Stimulated activated effector memory CD8-positive, alpha-beta T cell treated with anti-CD3 and anti-CD28 coated beads, Interleukin-12 subunit alpha, Interleukin-12 subunit beta, amount 100 ng/mL, for 72 hours (primary cell): ENCODE results near the gene CEP250.
"Not testable (repeated sequence)": the region's sequence is repeated elsewhere in the genome, so short reads cannot be mapped to it uniquely, and the experiment has no call there.

Source experiments
- ATAC-seq: fragments of 150-1000 bp; cut with Tn5 transposase; 2 replicates; pipeline ENCODE4 v1.10.0; 2021
- DNase-seq, 2 donors: peaks; one replicate each; pipeline ENCODE4 v3.0.0; 2021 to 2022; ENCODE audit warnings: low spot score in 2 of 2
- H3K27ac Mint-ChIP-seq: one replicate; pipeline ENCODE4 v1.8.0; 2022; ENCODE audit warnings: mild to moderate bottlenecking, mixed read lengths
- H3K36me3 Mint-ChIP-seq: one replicate; pipeline ENCODE4 v1.8.0; 2022; ENCODE audit warnings: mild to moderate bottlenecking, mixed read lengths
- H3K4me1 Mint-ChIP-seq: one replicate; pipeline ENCODE4 v1.8.0; 2022; ENCODE audit warnings: mixed read lengths
- H3K4me3 Mint-ChIP-seq: one replicate; pipeline ENCODE4 v1.8.0; 2022; ENCODE audit warnings: mild to moderate bottlenecking, mixed read lengths
- H3K9me3 Mint-ChIP-seq: one replicate; pipeline ENCODE4 v1.8.0; 2022; ENCODE audit warnings: mixed read lengths

The CEP250 gene

DNA sequence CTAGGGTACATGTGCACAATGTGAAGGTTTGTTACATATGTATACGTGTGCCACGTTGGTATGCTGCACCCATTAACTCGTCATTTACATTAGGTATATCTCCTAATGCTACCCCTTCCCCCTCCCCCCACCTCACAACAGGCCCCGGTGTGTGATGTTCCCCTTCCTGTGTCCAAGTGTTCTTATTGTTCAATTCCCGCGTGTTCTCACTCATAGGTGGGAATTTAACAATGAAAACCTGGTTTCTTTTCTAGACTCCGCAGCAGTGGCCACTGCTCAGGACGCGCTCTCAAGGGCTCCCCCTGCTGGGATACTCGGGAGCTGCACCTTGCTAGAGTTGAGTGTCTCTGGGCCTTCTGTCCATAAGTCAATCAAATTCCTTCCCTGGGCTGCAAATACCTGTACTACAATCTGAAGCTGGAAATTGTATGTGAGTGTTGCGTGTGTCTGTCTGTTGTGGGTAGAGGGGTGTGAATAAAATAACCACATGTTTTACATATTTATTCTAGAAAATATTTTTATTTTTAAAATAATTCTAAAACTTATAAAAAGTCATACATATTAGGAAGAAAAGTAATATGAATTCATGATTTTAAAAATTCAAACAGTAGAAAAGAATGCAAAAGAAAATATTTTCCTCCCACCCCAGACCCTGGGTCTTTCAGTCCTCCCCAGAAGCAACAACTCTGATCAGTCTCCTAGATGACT is 8.2 kb upstream of the CEP250 start:
- peak; percentile 95 for ATAC-seq
- DNase-seq, result peak; percentile 97 to 99
- Mint-ChIP-seq H3K4me3 (peak overlapping the region; percentile 71), H3K27ac (peak overlapping the region; percentile 14), H3K36me3 (no peaks in the 10 kb centered on the region), H3K9me3 (no peaks in the 10 kb centered on the region), H3K4me1 (no peaks in the 10 kb centered on the region)

- Mint-ChIP-seq H3K27ac (no peak overlapping the region), H3K4me1 (no peaks in the 10 kb centered on the region), H3K4me3 (no peak overlapping the region), H3K36me3 (no peaks in the 10 kb centered on the region), H3K9me3 (no peaks in the 10 kb centered on the region)
- ATAC-seq (no peak), DNase-seq (no peak)
Measured at GRCh38 chr20:35448788-35449373, 6.5 kb upstream of the CEP250 start.

DNA sequence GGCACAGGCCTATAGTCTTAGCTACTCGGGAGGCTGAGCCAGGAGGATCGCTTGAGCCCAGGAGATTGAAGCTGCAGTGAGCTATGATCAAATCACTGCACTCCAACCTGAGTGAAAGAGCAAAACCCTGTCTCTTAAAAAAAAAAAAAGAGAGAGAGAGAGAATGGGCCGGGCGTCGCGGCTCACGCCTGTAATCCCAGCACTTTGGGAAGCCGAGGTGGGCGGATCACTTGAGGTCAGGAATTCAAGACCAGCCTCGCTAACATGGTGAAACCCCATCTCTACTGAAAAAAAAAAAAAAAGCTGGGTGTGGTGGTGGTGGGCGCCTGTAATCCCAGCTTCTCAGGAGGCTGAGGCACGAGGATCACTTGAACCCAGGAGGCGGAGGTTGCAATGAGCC is 5.5 kb upstream of the CEP250 start:
- not testable (repeated sequence) for H3K9me3 Mint-ChIP-seq, H3K27ac Mint-ChIP-seq

GRCh38 chr20:35451295-35451694 is 4.1 kb upstream of the CEP250 start:
- H3K36me3 Mint-ChIP-seq, result peaks cover 6% of the 10 kb centered on the region
- DNase-seq (no peak), ATAC-seq (no peak)
- H3K4me1 Mint-ChIP-seq, result peaks cover 6% of the 10 kb centered on the region
- H3K4me3 Mint-ChIP-seq, result no peak overlapping the region
- H3K9me3 Mint-ChIP-seq, result no peaks in the 10 kb centered on the region
- H3K27ac Mint-ChIP-seq, result no peak overlapping the region

More for the DNA sequence above, 5.5 kb upstream of the CEP250 start:
- not testable (repeated sequence) for ATAC-seq, H3K4me3 Mint-ChIP-seq, H3K36me3 Mint-ChIP-seq, DNase-seq, H3K4me1 Mint-ChIP-seq

GRCh38 chr20:35453647-35454046 is 1.8 kb upstream of the CEP250 start:
- ATAC-seq, result no peak
- Mint-ChIP-seq H3K4me1 (peaks cover 8% of the 10 kb centered on the region), H3K27ac (no peak overlapping the region), H3K36me3 (peaks cover 6% of the 10 kb centered on the region), H3K4me3 (peak overlapping the region; percentile 83), H3K9me3 (no peaks in the 10 kb centered on the region)
- DNase-seq, result no peak

- H3K4me3 Mint-ChIP-seq, result peak overlapping the region; percentile 83
- not testable (repeated sequence) for H3K27ac Mint-ChIP-seq, DNase-seq, ATAC-seq, H3K4me1 Mint-ChIP-seq, H3K9me3 Mint-ChIP-seq, H3K36me3 Mint-ChIP-seq
Measured at GRCh38 chr20:35456700-35457099, 1.3 kb downstream of the CEP250 start.

- peaks cover 13% of the 10 kb centered on the region for H3K36me3 Mint-ChIP-seq
- not testable (repeated sequence) for H3K9me3 Mint-ChIP-seq, H3K4me3 Mint-ChIP-seq
Measured at GRCh38 chr20:35457539-35457938, 2.1 kb downstream of the CEP250 start.

DNA sequence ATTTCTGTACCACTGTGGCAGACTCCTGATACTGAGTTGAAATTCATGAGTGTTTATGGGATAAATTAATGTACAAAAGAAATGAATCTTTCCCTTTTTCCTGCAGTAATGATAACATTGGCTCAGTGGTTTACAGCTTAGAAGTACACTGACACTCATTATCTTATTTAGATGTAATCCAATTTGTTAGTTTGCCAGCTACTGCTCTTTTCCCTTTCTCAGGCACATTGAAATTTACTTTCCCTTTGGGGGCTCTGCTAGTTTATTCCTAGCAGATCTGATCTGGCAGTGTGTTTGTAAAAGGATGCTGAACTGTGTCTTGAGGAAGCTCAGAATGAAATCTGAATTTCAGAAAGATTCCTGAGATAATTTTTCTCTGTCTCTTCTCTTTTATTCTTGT is 3.0 kb downstream of the CEP250 start:
- Mint-ChIP-seq H3K9me3 (no peaks in the 10 kb centered on the region), H3K4me3 (no peak overlapping the region), H3K36me3 (peaks cover 15% of the 10 kb centered on the region), H3K27ac (peak overlapping the region; percentile 4), H3K4me1 (peaks cover 11% of the 10 kb centered on the region)
- no peak for DNase-seq
- ATAC-seq, result no peak

More at GRCh38 chr20:35457539-35457938, 2.1 kb downstream of the CEP250 start:
- ATAC-seq, DNase-seq, H3K4me1 Mint-ChIP-seq: not testable (repeated sequence)
- peak overlapping the region; percentile 4 for H3K27ac Mint-ChIP-seq

DNA sequence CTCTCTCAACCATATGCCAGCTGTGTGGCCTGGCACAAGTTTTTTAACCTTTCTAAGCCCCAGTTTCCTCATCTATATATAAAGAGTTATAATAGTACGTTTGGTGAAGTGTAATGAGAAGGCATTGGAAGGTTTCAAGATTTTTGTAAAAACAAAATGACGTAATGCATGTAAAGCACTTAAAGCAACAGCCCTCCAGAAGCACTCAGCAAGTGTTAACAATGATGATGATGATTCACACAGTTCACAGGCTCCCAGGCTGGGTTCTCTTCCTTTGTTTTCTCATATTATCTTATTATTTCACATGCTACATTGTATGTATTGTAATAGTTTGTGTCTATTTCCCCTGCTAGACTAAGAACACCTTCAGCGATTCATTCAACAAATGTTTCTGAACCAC is 6.2 kb downstream of the CEP250 start:
- Mint-ChIP-seq H3K4me3 (no peak overlapping the region), H3K4me1 (peaks cover 7% of the 10 kb centered on the region), H3K9me3 (no peaks in the 10 kb centered on the region), H3K27ac (no peak overlapping the region), H3K36me3 (peaks cover 9% of the 10 kb centered on the region)
- ATAC-seq, result no peak
- DNase-seq, result no peak

GRCh38 chr20:35462351-35462750 is 7.0 kb downstream of the CEP250 start:
- no peaks in the 10 kb centered on the region for H3K9me3 Mint-ChIP-seq
- ATAC-seq, result no peak

DNA sequence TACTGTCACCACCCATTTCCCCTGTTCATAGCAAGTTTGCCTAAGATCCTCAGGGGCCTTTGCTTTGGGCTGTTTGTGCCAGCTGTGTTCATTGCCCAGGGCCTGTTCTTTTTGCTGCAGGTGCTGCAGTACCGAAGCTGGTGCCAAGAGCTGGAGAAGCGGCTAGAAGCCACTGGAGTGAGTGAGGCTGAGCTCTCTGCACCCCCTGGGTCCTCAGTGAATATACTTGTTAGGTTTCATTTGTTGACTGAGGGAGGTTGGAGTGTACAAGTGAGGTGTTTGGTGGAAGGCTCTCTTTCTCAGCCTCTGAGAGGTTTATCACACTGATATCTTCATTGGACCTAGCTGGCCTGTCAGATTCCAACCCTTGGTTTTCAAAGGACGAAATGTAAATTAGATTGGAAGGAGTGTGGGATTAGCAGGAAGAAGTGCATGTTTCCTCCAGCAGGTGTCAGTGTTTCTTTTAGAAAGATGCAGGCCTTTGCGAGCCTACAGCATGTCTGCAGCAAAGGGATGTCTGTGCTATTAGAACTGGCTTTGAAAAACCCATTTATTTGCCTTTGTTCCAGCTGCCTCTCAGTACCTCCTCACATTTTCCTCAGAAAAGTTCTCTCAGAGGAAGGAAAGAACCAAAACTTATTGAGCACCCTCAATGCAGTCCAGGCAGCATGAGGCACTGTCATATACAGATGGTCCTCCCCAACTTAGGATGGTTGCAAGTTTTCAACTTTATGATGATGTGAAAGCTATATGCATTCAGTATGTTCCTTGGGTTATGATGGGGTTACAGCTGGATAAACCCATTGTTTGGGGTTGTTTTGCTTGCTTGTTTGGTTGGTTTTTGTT is 8.3 kb downstream of the CEP250 start:
- no peak overlapping the region for H3K4me3 Mint-ChIP-seq
- ATAC-seq (peak; percentile 83), DNase-seq (peak; percentile 35 to 72)
- peaks cover 22% of the 10 kb centered on the region for H3K36me3 Mint-ChIP-seq
- peaks cover 7% of the 10 kb centered on the region for H3K4me1 Mint-ChIP-seq
- no peak overlapping the region for H3K27ac Mint-ChIP-seq
- no peaks in the 10 kb centered on the region for H3K9me3 Mint-ChIP-seq

More at GRCh38 chr20:35462351-35462750, 7.0 kb downstream of the CEP250 start:
- H3K4me3 Mint-ChIP-seq, result no peak overlapping the region
- H3K27ac Mint-ChIP-seq, result no peak overlapping the region
- no peak for DNase-seq
- peaks cover 7% of the 10 kb centered on the region for H3K4me1 Mint-ChIP-seq
- peaks cover 9% of the 10 kb centered on the region for H3K36me3 Mint-ChIP-seq

DNA sequence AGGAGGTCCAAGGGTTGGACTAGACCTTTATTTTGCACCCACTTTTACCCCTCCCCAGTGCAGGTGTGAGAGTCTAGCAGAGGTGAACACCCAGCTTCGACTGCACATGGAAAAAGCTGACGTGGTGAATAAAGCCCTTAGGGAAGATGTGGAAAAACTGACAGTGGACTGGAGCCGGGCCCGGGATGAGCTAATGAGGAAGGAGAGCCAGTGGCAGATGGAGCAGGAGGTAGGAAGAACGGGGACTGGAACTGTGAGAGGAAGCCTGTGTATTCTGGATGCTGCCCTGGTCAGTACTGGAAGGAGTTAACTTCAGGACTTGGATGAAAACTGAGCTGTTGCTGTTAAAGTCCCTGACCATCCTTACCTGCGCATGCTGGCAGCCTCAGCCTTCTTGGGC is 10.6 kb downstream of the CEP250 start:
- DNase-seq (no peak), ATAC-seq (no peak)
- Mint-ChIP-seq H3K4me3 (no peak overlapping the region), H3K27ac (no peak overlapping the region), H3K9me3 (no peaks in the 10 kb centered on the region), H3K4me1 (peaks cover 7% of the 10 kb centered on the region), H3K36me3 (peaks cover 31% of the 10 kb centered on the region)

DNA sequence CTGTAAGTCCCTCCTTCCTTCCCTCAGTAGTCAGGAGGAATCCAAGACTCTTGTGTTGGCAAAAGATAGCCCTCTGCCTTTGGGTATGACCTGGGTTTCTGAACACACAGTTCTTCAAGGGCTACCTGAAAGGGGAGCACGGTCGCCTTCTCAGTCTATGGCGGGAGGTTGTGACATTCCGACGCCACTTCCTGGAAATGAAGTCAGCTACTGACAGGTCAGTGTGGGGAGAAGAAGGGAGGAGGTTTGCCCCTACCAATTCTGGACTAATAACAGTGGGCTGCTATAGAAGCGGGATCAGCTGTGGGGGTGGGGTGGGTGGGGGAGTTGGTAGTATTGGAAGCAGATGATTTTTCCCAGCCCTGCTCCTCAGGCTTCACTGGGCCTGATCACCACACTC is 11.5 kb downstream of the CEP250 start:
- no peak for DNase-seq
- Mint-ChIP-seq H3K4me3 (no peak overlapping the region), H3K36me3 (peaks cover 31% of the 10 kb centered on the region), H3K27ac (peak overlapping the region; percentile 90), H3K4me1 (peaks cover 7% of the 10 kb centered on the region), H3K9me3 (no peaks in the 10 kb centered on the region)
- no peak for ATAC-seq

DNA sequence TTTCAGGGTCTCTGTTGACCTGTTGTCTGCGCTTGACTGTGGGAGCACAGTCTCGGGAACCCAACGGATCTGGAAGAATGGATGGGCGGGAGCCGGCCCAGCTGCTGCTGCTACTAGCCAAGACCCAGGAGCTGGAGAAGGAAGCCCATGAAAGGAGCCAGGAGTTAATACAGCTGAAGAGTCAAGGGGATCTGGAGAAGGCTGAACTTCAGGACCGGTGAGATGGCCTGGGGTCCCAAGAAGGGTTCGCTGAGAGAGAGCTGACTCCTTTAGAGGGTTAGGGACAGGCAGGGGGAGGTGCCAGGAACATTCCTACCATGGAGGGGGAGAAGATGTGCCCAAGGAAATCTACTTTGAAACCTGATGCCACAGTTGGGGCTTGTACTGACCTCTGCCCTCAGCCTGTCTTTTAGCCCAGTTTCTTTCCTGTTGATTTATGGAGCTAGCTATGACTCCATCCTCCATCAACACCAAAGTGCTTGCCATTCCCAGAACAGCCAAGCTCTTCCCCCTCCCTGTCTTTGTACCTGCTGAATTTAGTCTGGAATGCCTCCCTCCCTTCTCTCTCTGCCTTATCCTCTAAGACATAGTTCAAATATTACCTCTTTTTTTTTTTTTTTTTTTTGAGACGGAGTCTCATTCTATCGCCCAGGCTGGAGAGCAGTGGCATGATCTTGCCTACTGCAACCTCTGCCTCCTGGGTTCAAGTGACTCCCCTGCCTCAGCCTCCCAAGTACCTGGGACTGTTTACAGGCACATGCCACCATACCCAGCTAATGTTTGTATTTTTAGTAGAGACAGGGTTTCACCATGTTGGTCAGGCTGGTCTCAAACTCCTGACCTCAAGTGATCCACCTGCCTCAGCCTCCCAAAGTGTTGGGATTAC is 12.2 kb downstream of the CEP250 start:
- no peak for ATAC-seq
- peaks cover 7% of the 10 kb centered on the region for H3K4me1 Mint-ChIP-seq
- H3K9me3 Mint-ChIP-seq, result no peaks in the 10 kb centered on the region
- DNase-seq, result no peak
- peaks cover 24% of the 10 kb centered on the region for H3K36me3 Mint-ChIP-seq
- no peak overlapping the region for H3K4me3 Mint-ChIP-seq
- H3K27ac Mint-ChIP-seq, result peak overlapping the region; percentile 90
